GM23338 (cell line): Measurements from ENCODE around the gene LRFN4.

Experiments
- CREB1 ChIP-seq: fragments of 250-450 bp; sonication (Bioruptor Pico); IDR thresholded peaks from 2 replicates; pipeline ENCODE4 v1.5.0; 2020; ENCODE audit warnings: low read depth, mild to moderate bottlenecking, moderate library complexity
- EZH2 ChIP-seq: fragments of 200-600 bp; sonication (generic); IDR thresholded peaks from one replicate; pipeline ENCODE4 v1.8.0; 2017; ENCODE audit warnings: antibody characterized with exemption, mild to moderate bottlenecking, low read depth; ENCODE audit not compliant: unreplicated experiment
- EZH2phosphoT487 ChIP-seq: fragments of 200-600 bp; sonication (generic); IDR thresholded peaks from one replicate; pipeline ENCODE4 v1.8.1; 2018; ENCODE audit warnings: antibody characterized with exemption; ENCODE audit not compliant: unreplicated experiment
- JUNB ChIP-seq: IDR thresholded peaks from one replicate; pipeline ENCODE4 v1.6.1; 2016; ENCODE audit warnings: antibody characterized with exemption; ENCODE audit not compliant: unreplicated experiment
- NANOG ChIP-seq: IDR thresholded peaks from 2 replicates; pipeline ENCODE4 v1.6.1; 2016; ENCODE audit warnings: antibody characterized with exemption, borderline replicate concordance
- POLR2AphosphoS5 ChIP-seq: IDR thresholded peaks from 2 replicates; pipeline ENCODE4 v1.6.1; 2016; ENCODE audit warnings: antibody characterized with exemption, low read depth
- STAT1 ChIP-seq: IDR thresholded peaks from one replicate; pipeline ENCODE4 v1.6.1; 2016; ENCODE audit warnings: antibody characterized with exemption; ENCODE audit not compliant: unreplicated experiment
- ZNF114 ChIP-seq: fragments of 250-450 bp; sonication (Bioruptor Pico); IDR thresholded peaks from 2 replicates; pipeline ENCODE4 v1.5.0; 2020; ENCODE audit warnings: mild to moderate bottlenecking, moderate library complexity
- ZNF331 ChIP-seq: fragments of 250-450 bp; sonication (Bioruptor Pico); IDR thresholded peaks from 2 replicates; pipeline ENCODE4 v1.5.0; 2020; ENCODE audit warnings: low read depth, mild to moderate bottlenecking, moderate library complexity
- TF ChIP-seq, protein P1 (sequence below), 2 experiments: fragments of 200-600 bp in 1 of 2; sonication (generic) in 1 of 2; conservative IDR thresholded peaks; 2 replicates each; pipeline versions ENCODE4 v1.5.1 to v1.6.1; 2016 to 2017; ENCODE audit warnings: antibody characterized with exemption in 2 of 2, low read depth in 2 of 2, mild to moderate bottlenecking in 2 of 2, moderate library complexity in 1 of 2
- TF ChIP-seq, protein P2 (sequence below): IDR thresholded peaks from one replicate; pipeline ENCODE4 v1.6.1; 2018; ENCODE audit warnings: antibody characterized with exemption; ENCODE audit not compliant: unreplicated experiment
- TF ChIP-seq, protein P3 (sequence below): fragments of 250-450 bp; sonication (Bioruptor Pico); IDR thresholded peaks from 2 replicates; pipeline ENCODE4 v1.5.0; 2020; ENCODE audit warnings: mild to moderate bottlenecking, moderate library complexity

DNA sequence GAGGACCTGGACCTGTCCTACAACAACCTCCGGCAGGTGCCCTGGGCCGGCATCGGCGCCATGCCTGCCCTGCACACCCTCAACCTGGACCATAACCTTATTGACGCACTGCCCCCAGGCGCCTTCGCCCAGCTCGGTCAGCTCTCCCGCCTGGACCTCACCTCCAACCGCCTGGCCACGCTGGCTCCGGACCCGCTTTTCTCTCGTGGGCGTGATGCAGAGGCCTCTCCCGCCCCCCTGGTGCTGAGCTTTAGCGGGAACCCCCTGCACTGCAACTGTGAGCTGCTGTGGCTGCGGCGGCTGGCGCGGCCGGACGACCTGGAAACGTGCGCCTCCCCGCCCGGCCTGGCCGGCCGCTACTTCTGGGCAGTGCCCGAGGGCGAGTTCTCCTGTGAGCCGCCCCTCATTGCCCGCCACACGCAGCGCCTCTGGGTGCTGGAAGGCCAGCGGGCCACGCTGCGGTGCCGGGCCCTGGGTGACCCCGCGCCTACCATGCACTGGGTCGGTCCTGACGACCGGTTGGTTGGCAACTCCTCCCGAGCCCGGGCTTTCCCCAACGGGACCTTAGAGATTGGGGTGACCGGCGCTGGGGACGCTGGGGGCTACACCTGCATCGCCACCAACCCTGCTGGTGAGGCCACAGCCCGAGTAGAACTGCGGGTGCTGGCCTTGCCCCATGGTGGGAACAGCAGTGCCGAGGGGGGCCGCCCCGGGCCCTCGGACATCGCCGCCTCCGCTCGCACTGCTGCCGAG lies 1.5 kb downstream of the LRFN4 start:
- TF ChIP-seq, protein P1, sequence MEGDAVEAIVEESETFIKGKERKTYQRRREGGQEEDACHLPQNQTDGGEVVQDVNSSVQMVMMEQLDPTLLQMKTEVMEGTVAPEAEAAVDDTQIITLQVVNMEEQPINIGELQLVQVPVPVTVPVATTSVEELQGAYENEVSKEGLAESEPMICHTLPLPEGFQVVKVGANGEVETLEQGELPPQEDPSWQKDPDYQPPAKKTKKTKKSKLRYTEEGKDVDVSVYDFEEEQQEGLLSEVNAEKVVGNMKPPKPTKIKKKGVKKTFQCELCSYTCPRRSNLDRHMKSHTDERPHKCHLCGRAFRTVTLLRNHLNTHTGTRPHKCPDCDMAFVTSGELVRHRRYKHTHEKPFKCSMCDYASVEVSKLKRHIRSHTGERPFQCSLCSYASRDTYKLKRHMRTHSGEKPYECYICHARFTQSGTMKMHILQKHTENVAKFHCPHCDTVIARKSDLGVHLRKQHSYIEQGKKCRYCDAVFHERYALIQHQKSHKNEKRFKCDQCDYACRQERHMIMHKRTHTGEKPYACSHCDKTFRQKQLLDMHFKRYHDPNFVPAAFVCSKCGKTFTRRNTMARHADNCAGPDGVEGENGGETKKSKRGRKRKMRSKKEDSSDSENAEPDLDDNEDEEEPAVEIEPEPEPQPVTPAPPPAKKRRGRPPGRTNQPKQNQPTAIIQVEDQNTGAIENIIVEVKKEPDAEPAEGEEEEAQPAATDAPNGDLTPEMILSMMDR (conservative IDR thresholded peaks at IDR 0.05; ENCODE audit: low read depth in 2 of 2) = no peak
- TF ChIP-seq, protein P2, sequence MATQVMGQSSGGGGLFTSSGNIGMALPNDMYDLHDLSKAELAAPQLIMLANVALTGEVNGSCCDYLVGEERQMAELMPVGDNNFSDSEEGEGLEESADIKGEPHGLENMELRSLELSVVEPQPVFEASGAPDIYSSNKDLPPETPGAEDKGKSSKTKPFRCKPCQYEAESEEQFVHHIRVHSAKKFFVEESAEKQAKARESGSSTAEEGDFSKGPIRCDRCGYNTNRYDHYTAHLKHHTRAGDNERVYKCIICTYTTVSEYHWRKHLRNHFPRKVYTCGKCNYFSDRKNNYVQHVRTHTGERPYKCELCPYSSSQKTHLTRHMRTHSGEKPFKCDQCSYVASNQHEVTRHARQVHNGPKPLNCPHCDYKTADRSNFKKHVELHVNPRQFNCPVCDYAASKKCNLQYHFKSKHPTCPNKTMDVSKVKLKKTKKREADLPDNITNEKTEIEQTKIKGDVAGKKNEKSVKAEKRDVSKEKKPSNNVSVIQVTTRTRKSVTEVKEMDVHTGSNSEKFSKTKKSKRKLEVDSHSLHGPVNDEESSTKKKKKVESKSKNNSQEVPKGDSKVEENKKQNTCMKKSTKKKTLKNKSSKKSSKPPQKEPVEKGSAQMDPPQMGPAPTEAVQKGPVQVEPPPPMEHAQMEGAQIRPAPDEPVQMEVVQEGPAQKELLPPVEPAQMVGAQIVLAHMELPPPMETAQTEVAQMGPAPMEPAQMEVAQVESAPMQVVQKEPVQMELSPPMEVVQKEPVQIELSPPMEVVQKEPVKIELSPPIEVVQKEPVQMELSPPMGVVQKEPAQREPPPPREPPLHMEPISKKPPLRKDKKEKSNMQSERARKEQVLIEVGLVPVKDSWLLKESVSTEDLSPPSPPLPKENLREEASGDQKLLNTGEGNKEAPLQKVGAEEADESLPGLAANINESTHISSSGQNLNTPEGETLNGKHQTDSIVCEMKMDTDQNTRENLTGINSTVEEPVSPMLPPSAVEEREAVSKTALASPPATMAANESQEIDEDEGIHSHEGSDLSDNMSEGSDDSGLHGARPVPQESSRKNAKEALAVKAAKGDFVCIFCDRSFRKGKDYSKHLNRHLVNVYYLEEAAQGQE = no peak
- TF ChIP-seq EZH2 = no peak
- TF ChIP-seq POLR2AphosphoS5 = no peak; the same call in 1 of the 2 replicates
- TF ChIP-seq EZH2phosphoT487 = no peak
- no peak for TF ChIP-seq NANOG
- no peak for TF ChIP-seq STAT1
- TF ChIP-seq ZNF331 (CRISPR knock-in tag) = no peak
- no peak for TF ChIP-seq ZNF114 (CRISPR knock-in tag)
- TF ChIP-seq JUNB = no peak
- no peak for TF ChIP-seq CREB1 (CRISPR knock-in tag)
- TF ChIP-seq, protein P3, sequence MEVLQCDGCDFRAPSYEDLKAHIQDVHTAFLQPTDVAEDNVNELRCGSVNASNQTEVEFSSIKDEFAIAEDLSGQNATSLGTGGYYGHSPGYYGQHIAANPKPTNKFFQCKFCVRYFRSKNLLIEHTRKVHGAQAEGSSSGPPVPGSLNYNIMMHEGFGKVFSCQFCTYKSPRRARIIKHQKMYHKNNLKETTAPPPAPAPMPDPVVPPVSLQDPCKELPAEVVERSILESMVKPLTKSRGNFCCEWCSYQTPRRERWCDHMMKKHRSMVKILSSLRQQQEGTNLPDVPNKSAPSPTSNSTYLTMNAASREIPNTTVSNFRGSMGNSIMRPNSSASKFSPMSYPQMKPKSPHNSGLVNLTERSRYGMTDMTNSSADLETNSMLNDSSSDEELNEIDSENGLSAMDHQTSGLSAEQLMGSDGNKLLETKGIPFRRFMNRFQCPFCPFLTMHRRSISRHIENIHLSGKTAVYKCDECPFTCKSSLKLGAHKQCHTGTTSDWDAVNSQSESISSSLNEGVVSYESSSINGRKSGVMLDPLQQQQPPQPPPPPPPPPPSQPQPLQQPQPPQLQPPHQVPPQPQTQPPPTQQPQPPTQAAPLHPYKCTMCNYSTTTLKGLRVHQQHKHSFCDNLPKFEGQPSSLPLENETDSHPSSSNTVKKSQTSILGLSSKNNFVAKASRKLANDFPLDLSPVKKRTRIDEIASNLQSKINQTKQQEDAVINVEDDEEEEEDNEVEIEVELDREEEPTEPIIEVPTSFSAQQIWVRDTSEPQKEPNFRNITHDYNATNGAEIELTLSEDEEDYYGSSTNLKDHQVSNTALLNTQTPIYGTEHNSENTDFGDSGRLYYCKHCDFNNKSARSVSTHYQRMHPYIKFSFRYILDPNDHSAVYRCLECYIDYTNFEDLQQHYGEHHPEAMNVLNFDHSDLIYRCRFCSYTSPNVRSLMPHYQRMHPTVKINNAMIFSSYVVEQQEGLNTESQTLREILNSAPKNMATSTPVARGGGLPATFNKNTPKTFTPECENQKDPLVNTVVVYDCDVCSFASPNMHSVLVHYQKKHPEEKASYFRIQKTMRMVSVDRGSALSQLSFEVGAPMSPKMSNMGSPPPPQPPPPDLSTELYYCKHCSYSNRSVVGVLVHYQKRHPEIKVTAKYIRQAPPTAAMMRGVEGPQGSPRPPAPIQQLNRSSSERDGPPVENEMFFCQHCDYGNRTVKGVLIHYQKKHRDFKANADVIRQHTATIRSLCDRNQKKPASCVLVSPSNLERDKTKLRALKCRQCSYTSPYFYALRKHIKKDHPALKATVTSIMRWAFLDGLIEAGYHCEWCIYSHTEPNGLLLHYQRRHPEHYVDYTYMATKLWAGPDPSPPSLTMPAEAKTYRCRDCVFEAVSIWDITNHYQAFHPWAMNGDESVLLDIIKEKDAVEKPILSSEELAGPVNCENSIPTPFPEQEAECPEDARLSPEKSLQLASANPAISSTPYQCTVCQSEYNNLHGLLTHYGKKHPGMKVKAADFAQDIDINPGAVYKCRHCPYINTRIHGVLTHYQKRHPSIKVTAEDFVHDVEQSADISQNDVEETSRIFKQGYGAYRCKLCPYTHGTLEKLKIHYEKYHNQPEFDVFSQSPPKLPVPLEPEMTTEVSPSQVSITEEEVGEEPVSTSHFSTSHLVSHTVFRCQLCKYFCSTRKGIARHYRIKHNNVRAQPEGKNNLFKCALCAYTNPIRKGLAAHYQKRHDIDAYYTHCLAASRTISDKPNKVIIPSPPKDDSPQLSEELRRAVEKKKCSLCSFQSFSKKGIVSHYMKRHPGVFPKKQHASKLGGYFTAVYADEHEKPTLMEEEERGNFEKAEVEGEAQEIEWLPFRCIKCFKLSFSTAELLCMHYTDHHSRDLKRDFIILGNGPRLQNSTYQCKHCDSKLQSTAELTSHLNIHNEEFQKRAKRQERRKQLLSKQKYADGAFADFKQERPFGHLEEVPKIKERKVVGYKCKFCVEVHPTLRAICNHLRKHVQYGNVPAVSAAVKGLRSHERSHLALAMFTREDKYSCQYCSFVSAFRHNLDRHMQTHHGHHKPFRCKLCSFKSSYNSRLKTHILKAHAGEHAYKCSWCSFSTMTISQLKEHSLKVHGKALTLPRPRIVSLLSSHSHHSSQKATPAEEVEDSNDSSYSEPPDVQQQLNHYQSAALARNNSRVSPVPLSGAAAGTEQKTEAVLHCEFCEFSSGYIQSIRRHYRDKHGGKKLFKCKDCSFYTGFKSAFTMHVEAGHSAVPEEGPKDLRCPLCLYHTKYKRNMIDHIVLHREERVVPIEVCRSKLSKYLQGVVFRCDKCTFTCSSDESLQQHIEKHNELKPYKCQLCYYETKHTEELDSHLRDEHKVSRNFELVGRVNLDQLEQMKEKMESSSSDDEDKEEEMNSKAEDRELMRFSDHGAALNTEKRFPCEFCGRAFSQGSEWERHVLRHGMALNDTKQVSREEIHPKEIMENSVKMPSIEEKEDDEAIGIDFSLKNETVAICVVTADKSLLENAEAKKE (CRISPR knock-in tag) = no peak
